Activated CD8-positive, alpha-beta memory T cell treated with anti-CD3 and anti-CD28 coated beads, Interleukin-2, amount 10 ng/mL, durations not matched to agents 7 days and 5 days (primary cell): ENCODE measurements around the gene CDH4. TPM values are rescaled to one million over a fixed set of nuclear protein-coding genes. Genes with fewer than 3 reads are reported as not detected.

Experiments used
- ATAC-seq: fragments of 150-1000 bp; cut with Tn5 transposase; one replicate; pipeline ENCODE4 v1.10.0; 2021; ENCODE audit warnings: moderate library complexity
- CTCF ChIA-PET: fragments of 350-600 bp; sonication (Branson Sonifier 250); formaldehyde crosslinking; loops from one replicate; lab custom pipeline; 2021; ENCODE audit warnings: antibody characterized with exemption; lab: Charles Lee
- DNase-seq: peaks from one replicate; pipeline ENCODE4 v3.0.0-alpha.2; 2020
- H3K27ac Mint-ChIP-seq: one replicate; pipeline ENCODE4 v1.8.0; 2021; ENCODE audit warnings: mild to moderate bottlenecking, mixed read lengths
- H3K27me3 Mint-ChIP-seq: one replicate; pipeline ENCODE4 v1.8.0; 2021; ENCODE audit warnings: mixed read lengths
- H3K36me3 Mint-ChIP-seq: one replicate; pipeline ENCODE4 v1.8.0; 2021; ENCODE audit warnings: mild to moderate bottlenecking, mixed read lengths
- H3K4me1 Mint-ChIP-seq: one replicate; pipeline ENCODE4 v1.8.0; 2021; ENCODE audit warnings: mixed read lengths
- H3K4me3 Mint-ChIP-seq: one replicate; pipeline ENCODE4 v1.8.0; 2021; ENCODE audit warnings: mild to moderate bottlenecking, moderate library complexity, mixed read lengths
- H3K9me3 Mint-ChIP-seq: one replicate; pipeline ENCODE4 v1.8.0; 2022; ENCODE audit warnings: low read depth, mixed read lengths
- total RNA-seq, 2 experiments: library from RNA; stranded (reverse); gene quantifications; one replicate each; pipeline ENCODE4 v1.2.3, GENCODE V29; 2021

The CDH4 gene
- total RNA-seq, 2 experiments from 2014 or later: 0.02 TPM; not detected in 1

DNA sequence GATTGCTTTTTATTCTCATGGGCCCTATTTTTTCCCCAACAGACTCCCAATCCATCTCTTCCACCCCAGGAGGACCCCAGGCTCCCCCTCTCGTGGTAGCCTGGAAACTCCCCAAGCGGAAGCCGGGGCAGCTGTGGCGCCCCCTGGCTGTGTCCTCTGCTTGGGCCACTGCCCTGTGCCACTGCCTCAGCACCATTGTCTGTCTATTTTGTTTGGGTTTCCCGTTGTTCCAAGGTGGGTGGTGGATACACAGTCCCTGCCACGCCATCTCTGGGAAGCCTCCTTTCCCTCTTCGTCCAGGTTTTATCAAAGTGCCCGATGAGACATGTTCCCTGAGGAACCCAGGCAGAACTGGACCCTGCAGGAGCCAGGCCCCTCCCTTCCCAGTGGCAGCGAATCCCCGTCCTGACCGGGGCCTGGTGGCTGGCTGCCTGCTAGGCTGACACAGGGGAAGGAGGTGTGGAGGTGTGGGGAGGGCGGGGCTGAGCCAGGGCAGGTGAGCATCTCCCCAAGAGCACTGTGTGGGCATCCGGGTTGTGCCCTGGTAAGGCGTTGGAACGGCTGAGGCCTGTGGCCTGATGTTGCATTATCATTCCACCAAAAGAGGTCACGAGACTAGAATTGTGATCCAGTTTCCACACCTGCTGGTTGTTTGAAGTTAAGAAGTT, 228.2 kb downstream of the CDH4 start:
- no peak for ATAC-seq
- CTCF ChIA-PET: no interaction called here
- Mint-ChIP-seq H3K27ac (no peak overlapping the region), H3K27me3 (no peaks in the 10 kb centered on the region), H3K9me3 (peaks cover 12% of the 10 kb centered on the region), H3K4me1 (no peaks in the 10 kb centered on the region), H3K36me3 (no peaks in the 10 kb centered on the region), H3K4me3 (no peak overlapping the region)
- no peak for DNase-seq

DNA sequence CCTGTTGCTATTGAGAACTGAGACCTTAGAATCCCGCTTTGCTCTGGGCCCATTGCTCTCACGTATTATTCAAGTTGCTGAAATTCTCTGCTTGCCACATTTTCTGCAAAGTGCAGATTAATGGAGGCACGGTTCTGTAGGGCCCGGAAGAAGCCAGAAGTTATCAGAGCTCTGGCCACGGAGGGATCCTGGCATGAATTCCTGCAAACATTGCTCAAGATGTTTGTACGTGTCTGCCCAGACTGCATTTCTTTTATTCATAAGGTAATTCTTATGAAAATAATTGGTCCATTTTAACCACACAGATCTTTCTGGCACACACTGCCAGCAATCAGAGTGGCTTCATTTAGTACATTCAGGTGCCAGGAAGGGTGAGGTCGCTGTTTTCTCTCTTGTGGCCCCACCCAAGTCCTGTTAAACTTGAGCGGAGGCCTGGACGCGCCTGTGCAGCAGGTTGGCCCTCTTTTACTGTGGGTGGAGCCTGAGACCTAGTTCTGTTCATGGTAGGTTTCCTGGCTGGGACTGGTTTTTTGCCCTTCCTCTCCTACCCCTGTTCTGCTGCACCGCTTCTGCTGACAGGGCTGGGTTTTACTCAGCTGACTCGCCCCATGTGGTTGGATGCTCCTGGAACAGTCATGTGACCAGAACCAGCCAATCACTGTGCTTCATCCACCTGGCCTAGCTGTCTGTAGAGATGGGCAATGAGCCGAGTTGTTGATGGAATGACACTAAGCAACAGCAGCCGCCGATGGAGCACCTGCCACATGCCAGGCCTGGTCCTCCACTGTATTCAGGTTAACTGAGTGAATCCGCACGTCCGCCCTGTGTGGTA, 230.2 kb downstream of the CDH4 start:
- no peaks in the 10 kb centered on the region for H3K4me1 Mint-ChIP-seq
- H3K36me3 Mint-ChIP-seq: no peaks in the 10 kb centered on the region
- no peak overlapping the region for H3K4me3 Mint-ChIP-seq
- no peak for ATAC-seq
- no peaks in the 10 kb centered on the region for H3K27me3 Mint-ChIP-seq
- H3K27ac Mint-ChIP-seq: no peak overlapping the region
- CTCF ChIA-PET: no interaction called here
- no peak for DNase-seq
- H3K9me3 Mint-ChIP-seq: peaks cover 12% of the 10 kb centered on the region

DNA sequence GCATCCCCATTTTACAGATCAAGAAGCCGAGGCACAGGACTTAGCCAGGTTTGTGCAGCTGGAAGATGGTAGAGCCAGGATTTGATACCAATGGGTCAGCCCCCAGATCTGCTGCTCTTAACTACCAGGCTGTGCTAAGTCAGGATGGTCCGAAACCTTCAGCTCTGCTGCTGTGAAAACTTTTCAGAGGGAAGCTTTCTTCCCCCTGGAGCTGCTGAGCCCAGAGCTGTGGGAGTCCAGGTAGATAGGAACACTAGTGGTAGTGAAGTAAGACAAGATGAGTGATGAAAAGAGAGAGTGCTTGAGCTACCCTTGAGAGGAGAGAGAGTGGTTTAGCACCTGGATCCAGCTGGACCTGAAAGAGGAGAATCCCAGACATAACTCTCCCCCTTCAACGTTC, 230.8 kb downstream of the CDH4 start:
- H3K27me3 Mint-ChIP-seq: no peaks in the 10 kb centered on the region
- CTCF ChIA-PET: no interaction called here
- ATAC-seq: no peak

DNA sequence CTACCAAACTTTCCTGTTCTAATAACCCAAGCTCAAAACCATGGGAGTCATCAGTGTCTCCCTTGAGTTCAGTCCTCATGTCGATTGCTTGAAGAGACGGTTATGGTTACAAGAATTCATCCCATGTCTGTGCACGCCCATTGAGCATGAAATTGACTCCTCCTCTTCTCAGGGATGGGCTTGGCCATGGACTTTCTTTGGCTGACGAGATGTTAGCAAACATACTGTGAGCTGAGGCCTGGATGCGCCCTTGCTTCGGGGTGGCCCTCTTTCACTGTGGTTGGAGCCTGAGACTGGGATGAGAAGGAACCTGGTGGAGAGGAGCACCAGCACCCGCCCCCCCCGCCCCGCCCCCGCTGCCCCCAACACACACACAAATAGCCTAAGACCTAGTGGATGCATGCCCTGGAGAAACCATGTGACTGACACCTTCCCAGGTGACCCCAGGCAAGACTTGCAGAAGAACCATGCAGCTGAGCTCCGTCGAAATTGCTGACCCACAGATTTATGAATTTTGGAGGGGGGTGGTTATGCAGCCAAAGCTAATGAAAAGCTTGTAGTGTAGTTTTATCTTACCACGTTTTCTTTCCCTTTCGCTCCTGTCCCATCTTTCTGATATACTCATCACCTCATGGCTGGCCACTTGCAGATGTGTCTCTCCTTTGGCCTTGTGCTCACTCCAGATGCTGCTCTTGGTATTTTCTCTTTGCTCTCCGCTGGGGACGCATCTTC, 231.4 kb downstream of the CDH4 start:
- CTCF ChIA-PET: no interaction called here
- no peak overlapping the region for H3K27ac Mint-ChIP-seq
- H3K9me3 Mint-ChIP-seq: peaks cover 10% of the 10 kb centered on the region
- ATAC-seq: no peak
- no peak for DNase-seq
- no peak overlapping the region for H3K4me3 Mint-ChIP-seq
- no peaks in the 10 kb centered on the region for H3K27me3 Mint-ChIP-seq
- no peaks in the 10 kb centered on the region for H3K36me3 Mint-ChIP-seq
- H3K4me1 Mint-ChIP-seq: no peaks in the 10 kb centered on the region

More for the DNA sequence above, 230.8 kb downstream of the CDH4 start:
- Mint-ChIP-seq H3K36me3 (no peaks in the 10 kb centered on the region), H3K4me3 (no peak overlapping the region), H3K27ac (no peak overlapping the region), H3K9me3 (peaks cover 12% of the 10 kb centered on the region), H3K4me1 (no peaks in the 10 kb centered on the region)
- DNase-seq: no peak

DNA sequence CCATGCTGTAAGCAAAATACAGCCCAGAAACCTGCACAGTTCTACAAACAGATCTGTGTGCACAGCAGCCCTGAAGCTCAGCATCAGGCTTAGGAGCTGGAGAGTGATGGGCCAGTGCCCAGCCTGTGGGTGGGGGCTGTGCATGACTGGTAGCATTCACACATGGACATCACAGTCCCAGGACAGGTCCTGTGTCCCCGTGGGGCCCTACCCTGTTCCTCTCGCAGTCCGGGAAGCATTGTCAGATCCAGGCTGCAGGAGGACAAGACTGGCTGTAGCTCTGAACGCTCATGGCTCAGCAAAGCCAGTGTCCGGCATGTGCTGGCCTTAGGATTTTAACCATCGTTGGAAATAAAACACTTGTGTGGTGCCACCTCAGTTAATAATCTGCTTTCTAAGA, 234.1 kb downstream of the CDH4 start:
- ATAC-seq (no peak), DNase-seq (no peak)
- Mint-ChIP-seq H3K27ac (no peak overlapping the region), H3K9me3 (peaks cover 7% of the 10 kb centered on the region), H3K4me1 (no peaks in the 10 kb centered on the region), H3K27me3 (no peaks in the 10 kb centered on the region), H3K4me3 (no peak overlapping the region), H3K36me3 (no peaks in the 10 kb centered on the region)
- CTCF ChIA-PET: no interaction called here

DNA sequence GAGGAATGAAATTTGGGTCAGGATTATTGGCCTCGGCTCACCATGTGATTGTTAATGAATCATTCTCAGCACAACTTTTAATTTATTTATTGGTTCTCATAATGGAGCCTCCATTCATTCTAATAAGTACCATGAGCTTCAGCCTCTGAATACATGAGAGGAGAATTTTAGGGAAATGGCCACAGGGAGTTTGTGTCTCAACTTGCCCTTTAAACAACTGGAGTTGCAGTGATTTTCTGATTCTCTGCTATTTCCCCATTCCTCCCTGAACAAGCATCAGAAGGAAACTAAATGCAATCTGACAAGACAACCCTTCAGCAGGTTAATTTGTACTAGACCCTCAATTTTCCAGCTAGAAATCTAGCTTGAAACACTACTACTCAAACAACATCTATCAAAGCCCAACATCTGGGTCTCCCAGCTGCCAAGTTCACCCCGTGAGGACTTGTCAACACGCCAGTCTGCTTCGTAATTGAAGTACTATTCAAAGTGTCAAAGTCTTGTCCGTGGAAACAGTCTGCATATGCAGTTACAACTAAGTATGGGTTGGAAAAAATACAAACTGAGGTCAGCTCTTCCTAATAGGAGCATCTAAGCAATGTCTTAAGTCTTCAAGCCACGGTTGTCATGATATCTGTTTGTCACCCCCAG, 235.4 kb downstream of the CDH4 start:
- Mint-ChIP-seq H3K4me3 (no peak overlapping the region), H3K4me1 (no peaks in the 10 kb centered on the region), H3K27me3 (no peaks in the 10 kb centered on the region)

DNA sequence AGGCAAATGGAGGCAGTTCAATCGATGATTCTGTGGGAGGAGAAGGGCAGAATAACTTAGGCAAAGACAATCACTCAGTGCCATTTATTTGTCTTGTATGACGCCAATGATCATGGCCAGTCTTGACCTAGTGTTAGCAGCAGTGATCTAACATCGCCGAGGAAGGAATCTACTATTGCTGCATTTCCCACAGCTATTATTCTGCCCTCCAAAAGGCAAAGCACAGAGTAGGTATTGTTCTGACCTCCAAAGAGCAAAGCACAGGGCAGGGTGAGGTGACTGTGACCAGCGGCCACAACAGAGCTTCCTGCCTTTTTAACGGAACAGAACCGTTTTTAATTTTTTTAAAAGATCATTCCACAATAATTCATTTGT, 235.9 kb downstream of the CDH4 start:
- H3K27me3 Mint-ChIP-seq: no peaks in the 10 kb centered on the region
- CTCF ChIA-PET: no interaction called here
- H3K36me3 Mint-ChIP-seq: no peaks in the 10 kb centered on the region
- H3K9me3 Mint-ChIP-seq: peaks cover 7% of the 10 kb centered on the region
- no peak for DNase-seq
- no peak overlapping the region for H3K4me3 Mint-ChIP-seq
- no peak overlapping the region for H3K27ac Mint-ChIP-seq
- no peak for ATAC-seq
- H3K4me1 Mint-ChIP-seq: no peaks in the 10 kb centered on the region

More for the DNA sequence above, 235.4 kb downstream of the CDH4 start:
- Mint-ChIP-seq H3K27ac (no peak overlapping the region), H3K9me3 (peaks cover 7% of the 10 kb centered on the region), H3K36me3 (no peaks in the 10 kb centered on the region)
- CTCF ChIA-PET: no interaction called here
- DNase-seq (no peak), ATAC-seq (no peak)

DNA sequence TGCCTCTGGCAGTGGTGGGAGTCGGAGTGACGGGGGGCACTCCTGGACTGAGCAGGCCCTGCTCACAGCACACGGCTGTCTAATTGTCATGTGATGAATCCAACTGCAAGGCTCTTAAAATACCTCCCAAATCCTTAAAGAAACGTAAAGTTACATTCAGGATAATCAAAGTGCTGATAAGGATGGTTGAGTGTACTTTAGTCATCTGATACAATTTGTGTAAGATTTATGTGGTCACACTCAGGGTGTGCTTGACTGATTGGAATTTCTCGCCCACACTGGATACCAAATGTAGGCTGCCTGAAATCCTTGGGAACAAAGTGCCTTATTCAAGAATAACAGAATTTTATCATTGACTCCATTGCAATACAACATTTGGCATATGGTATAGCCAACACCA, 238.7 kb downstream of the CDH4 start:
- Mint-ChIP-seq H3K9me3 (no peaks in the 10 kb centered on the region), H3K36me3 (no peaks in the 10 kb centered on the region), H3K27ac (no peak overlapping the region), H3K27me3 (no peaks in the 10 kb centered on the region), H3K4me3 (no peak overlapping the region), H3K4me1 (no peaks in the 10 kb centered on the region)
- no peak for DNase-seq
- no peak for ATAC-seq
- CTCF ChIA-PET: no interaction called here

DNA sequence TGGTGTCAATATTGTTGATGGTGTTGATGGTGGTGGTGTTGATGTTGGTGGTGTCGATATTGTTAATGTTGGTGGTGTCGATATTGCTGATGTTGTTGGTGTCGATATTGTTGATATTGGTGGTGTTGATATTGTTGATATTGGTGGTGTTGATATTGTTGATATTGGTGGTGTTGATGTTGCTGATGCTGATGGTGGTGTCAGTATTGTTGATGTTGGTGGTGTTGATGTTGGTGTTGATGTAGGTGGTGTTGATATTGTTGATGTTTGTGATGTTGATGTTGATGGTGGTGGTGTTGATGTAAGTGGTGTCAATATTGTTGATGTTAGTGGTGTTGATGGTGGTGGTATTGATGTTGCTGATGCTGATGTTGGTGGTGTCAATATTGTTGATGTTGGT, 240.0 kb downstream of the CDH4 start:
- no peaks in the 10 kb centered on the region for H3K36me3 Mint-ChIP-seq
- DNase-seq (no peak), ATAC-seq (no peak)
- H3K27ac Mint-ChIP-seq: no peak overlapping the region
- no peak overlapping the region for H3K4me3 Mint-ChIP-seq
- CTCF ChIA-PET: no interaction called here
- H3K4me1 Mint-ChIP-seq: no peaks in the 10 kb centered on the region
- H3K27me3 Mint-ChIP-seq: no peaks in the 10 kb centered on the region
- H3K9me3 Mint-ChIP-seq: no peaks in the 10 kb centered on the region

DNA sequence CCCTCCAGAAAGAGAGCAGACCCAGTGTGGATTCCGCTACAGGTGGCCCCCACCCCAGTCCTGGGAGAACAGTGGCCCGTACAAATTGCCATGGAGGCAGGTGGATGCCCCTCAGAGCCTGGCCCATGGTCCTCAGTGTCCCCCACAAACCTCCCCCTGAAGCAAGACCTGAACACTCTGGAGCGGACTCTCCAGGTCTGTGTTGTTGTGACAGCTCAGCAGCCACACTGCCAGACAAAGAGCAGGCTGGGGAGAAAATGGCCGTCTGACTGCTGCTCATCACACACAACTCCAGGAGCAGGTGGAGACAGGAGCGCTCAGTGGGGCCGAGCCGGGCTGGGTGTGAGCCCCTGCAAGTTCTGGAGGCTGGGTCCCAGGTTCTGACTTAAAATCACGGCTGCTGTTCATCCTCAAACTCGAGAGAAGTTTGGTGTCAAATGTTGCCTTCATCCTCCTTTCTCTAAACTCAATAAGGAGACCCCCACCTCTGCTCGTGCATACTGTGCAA, 241.8 kb downstream of the CDH4 start:
- CTCF ChIA-PET: no interaction called here
- Mint-ChIP-seq H3K9me3 (no peaks in the 10 kb centered on the region), H3K36me3 (no peaks in the 10 kb centered on the region), H3K27ac (no peak overlapping the region), H3K4me3 (no peak overlapping the region), H3K27me3 (no peaks in the 10 kb centered on the region), H3K4me1 (no peaks in the 10 kb centered on the region)
- no peak for ATAC-seq
- DNase-seq: no peak

DNA sequence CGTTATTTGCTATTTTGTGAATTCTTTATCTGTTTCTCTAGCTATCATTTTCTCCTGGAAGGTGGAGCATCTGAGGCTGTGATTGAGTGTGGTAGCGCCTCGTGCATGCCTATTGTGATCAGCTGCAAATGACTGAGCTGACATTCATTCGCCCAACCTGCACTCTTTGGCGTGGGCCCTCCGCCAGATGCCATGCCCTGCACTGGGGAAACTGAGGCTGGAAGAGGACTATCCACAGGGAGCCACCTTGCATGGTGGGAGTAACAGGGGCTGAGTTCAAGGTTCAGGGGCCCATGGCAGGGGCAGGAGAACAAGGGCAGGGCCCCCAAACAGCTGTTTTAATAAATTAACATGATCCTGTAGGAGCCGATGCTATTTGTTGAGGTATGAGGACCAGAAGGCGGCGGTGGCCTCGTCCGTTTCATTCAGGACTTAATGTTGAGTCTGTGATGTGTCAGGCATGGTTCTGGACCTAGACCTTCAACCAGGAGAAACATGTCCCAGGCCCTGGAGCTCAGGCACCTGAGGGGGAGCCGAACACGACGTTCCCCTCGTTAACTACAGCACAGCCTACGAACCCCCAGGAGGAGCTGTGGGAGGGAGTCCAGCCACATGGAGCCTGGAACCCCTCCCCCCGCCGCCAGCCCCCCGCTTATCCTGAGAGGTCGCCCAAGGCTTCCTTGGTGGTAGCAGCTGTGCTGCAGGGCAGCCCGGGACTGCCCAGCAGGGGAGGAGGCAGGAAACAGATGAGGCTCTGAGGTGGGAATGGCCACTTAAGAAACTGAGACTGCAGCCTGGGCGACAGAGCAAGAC, 242.9 kb downstream of the CDH4 start:
- Mint-ChIP-seq H3K27me3 (no peaks in the 10 kb centered on the region), H3K9me3 (no peaks in the 10 kb centered on the region), H3K4me1 (no peaks in the 10 kb centered on the region), H3K4me3 (no peak overlapping the region), H3K36me3 (no peaks in the 10 kb centered on the region), H3K27ac (no peak overlapping the region)
- no peak for DNase-seq
- CTCF ChIA-PET: no interaction called here
- no peak for ATAC-seq

DNA sequence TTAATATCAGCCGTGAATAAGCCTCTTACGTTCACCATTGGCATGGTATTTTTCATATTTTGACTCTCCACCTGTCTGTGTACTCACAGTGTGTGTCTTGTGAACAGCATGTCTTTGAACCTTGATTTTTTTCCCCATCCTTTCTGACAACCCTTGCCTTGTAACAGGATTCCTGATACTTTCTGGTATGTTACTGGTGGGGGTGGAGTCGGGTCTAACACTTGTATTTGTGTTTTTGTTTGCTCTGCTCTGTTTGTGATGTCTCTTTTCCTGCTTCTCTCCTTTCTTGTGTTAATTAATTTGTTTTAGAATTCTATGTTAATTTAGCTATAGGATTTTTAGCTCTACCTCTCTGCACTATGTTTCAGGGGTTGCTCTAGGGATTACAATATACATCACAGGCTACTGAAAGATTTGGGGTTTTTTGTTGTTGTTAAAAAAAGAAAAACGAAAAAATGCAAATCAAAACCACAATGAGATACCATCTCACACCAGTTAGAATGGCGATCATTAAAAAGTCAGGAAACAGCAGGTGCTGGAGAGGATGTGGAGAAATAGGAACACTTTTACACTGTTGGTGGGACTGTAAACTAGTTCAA, 245.1 kb downstream of the CDH4 start:
- no peaks in the 10 kb centered on the region for H3K27me3 Mint-ChIP-seq
- no peaks in the 10 kb centered on the region for H3K9me3 Mint-ChIP-seq
- H3K4me3 Mint-ChIP-seq: no peak overlapping the region
- no peak for DNase-seq
- H3K27ac Mint-ChIP-seq: no peak overlapping the region
- no peaks in the 10 kb centered on the region for H3K4me1 Mint-ChIP-seq
- CTCF ChIA-PET: no interaction called here
- ATAC-seq: no peak
- no peaks in the 10 kb centered on the region for H3K36me3 Mint-ChIP-seq
